GM19455 (cell line): ENCODE measurements around the gene F2RL1.
"Not testable (repeated sequence)": the region's sequence is repeated elsewhere in the genome, so short reads cannot be mapped to it uniquely, and the experiment has no call there.

Source experiments
- ATAC-seq: cut with Tn5 transposase; IDR thresholded peaks from one replicate; pipeline ENCODE4 v1.9.1; 2021; ENCODE audit not compliant: unreplicated experiment

F2RL1 gene

DNA sequence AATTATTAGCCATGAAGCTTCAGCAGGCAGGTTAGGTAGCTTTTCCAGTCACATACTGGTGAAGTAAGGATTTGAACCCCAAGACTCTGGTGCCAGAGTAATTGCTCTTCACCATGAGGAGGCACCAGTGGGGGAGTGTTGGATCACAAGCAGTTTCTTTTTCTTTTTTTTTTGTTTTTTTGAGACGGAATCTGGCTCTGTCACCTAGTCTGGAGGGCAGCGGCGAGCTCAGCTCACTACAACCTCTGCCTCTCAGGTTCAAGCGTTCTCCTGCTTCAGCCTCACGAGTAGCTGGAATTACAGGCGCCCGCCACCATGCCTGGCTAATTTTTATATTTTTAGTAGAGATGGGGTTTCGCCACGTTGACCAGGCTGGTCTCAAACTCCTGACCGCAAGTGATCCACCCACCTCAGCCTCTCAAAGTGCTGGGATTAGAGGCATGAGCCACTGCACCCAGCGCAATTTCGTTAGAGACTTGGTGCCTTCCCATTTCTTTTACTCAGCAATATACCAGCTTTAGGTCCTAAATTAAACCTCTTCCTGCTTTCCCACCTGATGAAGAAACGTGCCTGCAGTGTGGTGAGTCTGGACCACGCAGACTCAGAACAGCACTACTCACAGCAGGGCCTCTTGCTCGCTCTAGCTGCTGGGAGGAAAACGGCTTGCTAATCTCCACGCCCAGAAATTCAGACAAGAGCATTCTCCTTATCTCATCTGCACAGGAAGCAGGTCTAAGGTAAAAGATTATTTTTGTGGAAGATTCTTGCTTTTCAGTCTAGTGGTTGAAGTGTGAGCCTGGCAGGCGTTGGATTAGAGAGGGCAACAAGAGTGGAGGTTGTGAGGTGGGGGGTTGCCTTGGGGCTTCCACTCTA, 30.8 kb downstream of the F2RL1 start, which contains the start of gene S100Z:
S100Z (plus strand) TSS at position 596 of the 873 bp plus-strand sequence. CDS start 25,346 bp downstream, outside the sequence.
- no peak for ATAC-seq

DNA sequence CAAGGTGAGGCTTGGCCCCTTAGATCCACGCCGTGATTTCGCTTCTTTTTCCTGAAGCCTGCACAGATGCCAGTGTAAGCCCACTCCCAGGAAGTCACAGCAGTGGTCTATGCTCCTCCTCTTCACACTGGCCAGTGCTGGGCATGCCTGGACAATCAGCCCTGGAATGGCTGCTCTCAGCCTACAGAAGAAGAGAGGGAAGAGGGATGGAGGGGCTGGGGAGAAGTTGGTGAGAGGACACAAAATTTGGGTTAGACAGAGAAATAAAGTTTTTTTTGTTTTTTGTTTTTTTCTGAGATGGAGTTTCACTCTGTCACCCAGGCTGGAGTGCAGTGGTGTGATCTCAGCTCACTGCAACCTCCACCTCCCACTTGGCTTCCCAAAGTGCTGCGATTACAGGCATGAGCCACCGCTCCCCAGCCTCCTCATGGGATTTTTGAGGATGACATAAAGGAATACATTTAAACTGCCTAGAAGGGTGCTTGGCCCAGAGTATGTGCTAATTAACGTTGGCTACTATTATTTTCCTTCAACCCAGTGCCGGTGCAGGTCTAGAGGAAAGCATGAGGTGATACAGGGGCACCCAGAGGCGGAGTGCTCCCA, 31.8 kb downstream of the F2RL1 start:
- ATAC-seq: no peak

DNA sequence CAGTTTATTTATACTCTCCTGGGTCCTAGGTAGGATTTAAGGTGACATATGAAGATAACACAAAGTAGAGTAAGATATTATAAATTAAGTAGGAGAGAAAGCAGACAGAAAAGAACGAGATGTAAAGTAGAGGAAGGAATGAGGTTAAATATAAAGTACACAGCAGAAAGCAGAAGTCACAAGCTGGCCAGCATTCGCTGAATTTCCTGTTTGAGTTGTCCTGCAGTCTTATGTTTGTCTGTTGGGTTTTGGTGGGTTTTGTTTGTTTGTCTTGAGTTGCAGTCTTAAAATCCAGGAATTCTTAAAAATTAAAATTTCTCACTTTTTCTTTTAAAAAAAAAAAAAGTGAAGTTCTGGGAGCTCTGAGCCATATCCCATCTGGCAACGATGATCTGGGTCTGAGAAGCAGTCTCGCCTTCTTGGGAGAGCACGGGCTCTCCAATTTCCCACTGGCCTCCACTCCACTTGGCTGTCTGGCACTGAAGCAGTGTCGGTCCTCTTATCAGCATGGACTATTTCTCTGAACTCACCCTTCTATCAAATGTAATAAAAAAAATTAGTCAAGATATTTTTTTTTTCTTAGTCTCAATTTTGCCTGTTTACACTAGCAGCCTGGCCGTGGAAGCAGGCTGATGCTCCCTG, 33.0 kb downstream of the F2RL1 start:
- ATAC-seq: no peak

DNA sequence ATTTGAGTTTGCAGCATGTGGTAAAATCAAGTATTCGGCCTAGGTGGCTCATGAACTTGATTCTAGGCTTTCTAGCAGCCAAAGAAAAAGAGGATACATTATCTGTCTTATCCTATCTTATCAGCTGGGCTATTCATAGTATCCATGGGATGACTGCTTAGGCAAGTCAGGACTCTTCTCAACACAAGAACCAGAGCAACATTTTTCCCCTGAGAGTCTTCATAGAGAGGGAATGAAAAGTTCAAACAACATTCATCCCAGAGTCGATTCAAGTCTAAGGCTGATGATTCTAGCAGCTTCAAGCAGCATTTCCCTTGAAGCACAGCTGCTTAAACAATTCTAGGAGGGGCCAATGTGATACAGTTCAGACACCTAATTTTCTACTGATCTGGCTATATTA, 33.9 kb downstream of the F2RL1 start:
- no peak for ATAC-seq

DNA sequence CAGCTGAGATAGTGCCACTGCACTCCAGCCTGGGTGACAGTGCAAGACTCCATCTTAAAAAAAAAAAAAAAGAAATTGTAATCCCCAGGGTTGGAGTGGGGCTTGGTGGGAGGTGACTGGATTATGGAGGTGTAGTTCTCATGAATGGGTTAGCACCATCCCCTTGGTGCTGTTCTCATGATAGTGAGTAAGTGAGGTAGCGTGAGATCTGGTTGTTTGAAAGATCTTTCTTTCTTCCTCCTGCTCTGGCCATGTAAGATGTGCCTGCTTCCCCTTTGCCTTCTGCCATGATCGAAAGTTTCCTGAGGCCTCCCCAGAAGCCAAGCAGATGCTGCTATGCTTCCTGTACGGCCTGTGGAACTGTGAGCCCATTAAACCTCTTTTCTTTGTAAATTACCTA, 34.9 kb downstream of the F2RL1 start:
- ATAC-seq: not testable (repeated sequence)

DNA sequence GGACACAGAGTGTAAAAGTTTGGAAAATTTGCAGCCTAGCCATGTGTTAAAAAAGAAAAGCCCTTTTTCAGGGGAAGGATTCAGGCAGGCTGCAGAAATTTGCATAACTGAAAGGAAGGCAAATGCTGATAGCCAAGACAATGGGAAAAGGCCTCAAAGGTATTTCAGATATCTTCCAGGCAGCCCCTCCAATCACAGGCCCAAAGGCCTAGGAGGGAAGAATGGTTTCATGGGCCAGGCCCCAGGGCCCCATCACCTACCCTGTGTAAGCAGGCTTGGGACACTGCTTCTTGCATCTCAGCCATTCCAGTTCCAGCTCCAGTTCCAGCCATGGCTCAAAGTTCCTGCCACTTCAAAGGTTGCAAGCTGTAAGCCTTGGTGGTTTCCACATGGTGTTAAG, 35.8 kb downstream of the F2RL1 start:
- ATAC-seq: no peak

DNA sequence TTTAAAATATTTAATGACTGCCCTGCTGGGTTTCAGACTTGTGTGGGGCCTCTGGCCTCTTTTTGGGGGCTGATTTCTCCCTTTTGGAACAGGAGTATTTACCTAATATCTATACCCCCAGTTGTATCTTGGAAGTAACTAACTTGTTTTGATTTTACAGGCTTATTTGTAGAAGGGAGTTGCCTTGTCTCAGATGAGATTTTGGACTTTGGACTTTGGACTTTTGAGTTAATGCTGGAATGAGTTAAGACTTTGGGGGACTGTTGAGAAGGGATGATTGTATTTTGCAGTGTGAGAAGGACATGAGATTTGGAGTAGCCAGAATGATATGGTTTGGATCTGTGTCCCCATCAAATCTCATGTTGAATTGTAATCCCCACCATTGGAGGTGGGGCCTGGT, 36.7 kb downstream of the F2RL1 start:
- not testable (repeated sequence) for ATAC-seq

DNA sequence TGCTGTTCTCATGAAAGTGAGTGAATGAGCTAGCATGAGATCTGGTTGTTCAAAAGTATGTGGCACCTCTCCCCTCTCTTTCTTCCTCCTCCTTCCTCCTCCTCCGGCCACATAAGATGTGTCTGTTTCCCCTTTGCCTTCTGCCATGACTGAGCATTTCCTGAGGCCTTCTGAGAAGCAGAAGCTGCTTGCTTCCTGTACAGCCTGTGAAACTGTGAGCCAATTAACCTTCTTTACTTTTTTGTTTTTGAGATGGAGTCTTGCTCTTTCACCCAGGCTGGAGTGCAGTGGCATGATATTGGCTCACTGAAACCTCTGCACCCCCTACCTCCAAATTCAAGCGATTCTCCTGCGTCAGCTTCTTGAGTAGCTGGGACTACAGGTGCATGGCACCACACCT, 37.1 kb downstream of the F2RL1 start:
- no peak for ATAC-seq

DNA sequence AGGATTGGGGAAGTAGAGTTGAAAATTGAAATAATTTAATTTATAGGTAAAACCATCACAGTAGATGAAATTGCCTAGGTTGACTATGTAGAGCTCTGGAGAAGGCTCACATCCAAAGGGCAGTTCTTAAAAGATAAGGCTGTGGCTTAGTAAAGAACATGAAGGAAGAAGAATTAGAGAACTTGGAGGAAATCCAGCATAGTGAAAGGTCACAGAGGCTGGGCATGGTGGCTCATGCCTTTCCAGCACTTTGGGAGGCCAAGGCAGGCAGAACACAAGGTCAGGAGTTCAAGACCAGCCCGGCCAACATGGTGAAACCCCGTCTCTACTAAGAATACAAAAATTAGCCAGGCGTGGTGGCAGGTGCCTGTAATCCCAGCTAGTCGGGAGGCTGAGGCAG, 38.0 kb downstream of the F2RL1 start:
- ATAC-seq: not testable (repeated sequence)

DNA sequence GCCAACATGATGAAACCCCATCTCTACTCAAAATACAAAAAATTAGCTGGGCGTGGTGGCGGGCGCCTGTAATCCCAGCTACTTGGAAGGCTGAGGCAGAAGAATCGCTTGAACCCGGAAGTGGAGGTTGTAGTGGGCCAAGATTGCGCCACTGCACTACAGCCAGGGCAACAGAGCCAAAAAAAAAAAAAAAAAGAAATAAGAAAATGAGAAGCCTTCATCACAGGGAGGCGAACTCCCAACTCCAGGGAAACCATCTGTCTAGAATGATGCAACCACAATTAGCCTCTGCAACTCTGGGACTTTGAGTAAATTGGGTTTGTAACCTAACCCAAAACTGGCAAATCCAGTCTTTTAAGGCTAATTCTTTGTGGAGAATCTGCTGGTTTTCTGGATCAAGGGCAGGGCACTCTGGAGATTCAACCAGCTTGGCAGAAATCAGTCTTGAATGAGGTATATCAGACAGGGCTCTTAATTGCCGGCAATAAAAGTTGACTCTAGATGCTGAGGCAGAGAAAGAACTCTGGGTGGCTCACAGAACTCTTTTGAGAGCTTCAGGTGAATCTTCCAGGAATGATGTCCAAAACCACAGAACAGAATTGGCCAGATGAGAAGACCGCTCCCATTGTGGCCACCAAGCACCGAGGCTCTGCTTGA, 40.9 kb downstream of the F2RL1 start:
- no peak for ATAC-seq

DNA sequence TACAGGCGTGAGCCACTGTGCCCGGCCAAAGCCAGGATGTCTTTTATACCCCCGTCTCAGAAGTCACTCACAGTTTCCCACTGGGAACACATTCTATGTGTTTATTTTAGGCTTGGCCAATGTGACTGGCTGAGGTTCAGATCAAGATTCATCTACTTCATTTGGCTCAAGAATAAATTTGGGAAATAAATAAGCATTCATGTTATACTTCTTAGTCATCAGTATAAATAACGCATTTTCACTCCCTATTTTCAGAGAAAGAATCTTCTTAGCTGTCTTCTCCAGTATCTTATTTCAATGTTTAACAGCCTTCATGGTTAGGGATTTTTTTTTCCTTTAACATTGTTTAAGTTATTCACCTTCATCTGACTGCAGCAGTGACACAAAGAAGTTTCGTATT, 42.8 kb downstream of the F2RL1 start:
- ATAC-seq: no peak

DNA sequence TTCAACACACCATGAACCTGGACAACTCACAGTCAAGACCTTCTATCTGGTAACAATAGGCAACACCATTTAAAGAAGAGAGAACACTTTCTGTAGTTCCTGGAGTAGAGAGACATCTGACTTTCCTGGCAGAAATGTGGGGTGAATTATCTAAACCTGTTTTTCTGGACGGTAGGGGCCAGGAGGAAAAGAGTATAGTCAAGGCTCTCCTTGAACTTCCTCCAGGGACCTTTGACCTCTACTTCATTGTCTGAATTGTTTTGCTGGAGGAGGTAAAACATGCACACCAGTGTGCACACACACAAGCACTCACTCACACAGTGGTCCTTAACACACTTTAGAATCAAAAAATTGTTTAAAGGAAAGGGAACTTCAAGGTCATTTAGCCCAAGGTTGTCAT, 44.2 kb downstream of the F2RL1 start:
- ATAC-seq: no peak

DNA sequence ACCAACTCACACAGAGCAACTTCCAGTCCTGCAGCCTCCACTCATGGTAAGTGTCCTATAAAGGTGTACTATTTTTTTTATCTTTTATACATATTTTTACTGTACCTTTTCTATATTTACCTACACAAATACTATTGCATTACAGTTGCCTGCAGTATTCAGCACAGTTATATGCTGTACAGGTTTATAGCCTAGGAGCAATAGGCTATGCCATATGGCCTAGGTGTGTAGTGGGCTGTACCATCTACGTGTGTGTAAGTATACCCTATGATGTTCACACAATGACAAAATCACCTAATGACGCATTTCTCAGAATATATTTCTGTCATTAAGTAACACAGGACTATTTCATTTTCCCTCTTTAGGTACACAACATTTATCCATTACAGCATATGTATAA, 47.7 kb downstream of the F2RL1 start:
- no peak for ATAC-seq

DNA sequence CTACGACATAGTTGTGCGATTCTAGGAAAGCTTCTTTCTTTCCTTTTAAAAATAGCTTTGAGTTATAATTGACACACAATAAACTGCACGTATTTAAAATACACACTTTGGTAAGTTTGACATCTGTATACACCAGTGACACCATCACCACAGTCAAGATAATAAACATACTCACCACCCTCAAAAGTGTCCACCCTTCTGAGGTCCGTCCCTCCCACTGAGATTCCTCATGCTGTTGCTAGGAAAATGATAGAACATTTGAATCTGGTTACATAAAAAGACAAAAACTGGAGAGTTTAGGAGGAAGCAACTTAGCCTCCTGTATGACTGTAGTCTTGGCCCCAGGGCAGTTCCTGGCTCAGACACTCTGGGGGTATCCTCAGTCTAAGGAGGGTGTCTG, 48.2 kb downstream of the F2RL1 start:
- no peak for ATAC-seq

DNA sequence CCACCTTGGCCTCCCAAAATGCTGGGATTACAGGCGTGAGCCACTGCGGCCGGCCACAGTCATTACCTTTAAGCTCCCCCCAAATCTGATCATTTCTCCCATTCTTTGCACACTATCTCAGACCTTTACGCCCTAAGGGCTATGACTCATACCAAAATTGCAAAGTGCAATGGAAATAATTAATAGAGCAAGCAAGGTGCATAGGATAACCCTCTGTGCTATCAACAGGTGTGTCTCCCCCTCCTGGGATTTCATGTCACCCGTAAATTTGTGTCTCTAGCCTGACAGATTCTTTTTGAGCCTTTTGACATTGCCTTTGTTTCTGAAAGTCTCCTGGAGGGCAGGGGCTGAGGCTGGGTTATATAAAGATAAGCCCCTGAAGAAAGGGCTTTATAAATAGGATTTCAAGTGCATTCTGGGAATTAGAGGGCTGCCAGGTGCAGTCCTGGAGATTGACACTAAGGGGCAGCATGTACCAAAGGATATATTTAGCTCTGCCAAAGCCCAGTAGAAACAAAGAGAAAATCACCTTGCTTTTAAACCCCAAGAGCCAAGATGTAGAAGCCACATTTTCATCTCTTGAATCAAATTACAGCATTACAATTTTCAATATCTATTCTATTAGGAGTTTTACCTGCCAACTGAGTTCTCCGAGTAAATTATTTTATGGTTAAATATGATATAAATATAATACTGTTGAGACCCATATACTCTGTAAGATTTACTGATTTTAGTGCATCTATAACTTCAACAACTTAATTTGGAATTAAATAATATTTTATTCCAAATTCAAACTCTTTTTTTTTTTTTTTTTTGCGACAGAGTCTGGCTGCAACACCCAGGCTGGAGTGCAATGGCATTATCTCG, 49.2 kb downstream of the F2RL1 start:
- ATAC-seq: peak; percentile 71

DNA sequence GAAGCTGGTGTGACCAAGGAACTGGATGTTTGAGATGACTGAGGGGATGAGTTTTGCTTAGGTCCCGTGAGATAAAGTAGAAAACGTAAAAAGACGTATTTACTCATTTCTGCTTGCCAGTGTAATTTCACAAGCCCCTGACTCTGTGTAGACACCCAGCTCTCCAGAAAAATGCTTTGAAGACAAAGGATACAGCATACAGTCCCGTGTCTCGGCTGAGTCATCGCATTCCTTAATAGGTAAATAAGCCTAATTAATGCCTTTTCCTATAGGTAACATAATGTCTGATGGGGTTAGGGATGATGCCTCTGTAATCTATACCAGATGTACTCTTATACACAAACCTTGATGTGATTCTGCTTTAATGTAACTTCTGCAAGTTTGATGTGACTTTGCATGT, 51.2 kb downstream of the F2RL1 start:
- no peak for ATAC-seq

DNA sequence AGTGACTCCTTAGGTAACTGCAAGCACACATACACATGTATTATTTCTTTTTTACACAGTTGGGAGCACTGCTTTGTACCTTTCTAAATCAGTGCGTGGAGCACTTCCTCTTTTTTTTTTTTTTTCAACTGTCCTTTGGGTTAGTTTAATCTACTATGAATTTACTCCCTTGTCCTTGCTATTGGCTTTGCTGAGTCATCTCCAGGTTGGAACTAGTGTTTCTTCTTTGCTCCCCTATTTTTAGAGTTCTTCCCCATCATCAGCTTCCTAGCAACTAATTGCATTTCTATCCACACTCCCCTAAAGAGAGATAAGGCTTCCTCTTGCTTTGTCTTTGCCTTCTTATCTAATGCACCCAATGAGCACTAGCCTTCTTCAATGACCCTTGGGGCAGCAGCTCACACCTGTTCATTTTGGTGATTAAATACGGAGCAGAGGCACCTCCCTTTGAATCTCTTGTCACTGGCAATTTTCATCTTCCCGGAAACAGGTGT, 55.3 kb downstream of the F2RL1 start:
- ATAC-seq: no peak
